Middle frontal gyrus (tissue), 1 donor: ENCODE data around the gene AKR1A1.
A peak's percentile ranks its signal among the peaks of the same experiment; 100 is the strongest.
"Not testable (repeated sequence)": the region's sequence is repeated elsewhere in the genome, so short reads cannot be mapped to it uniquely, and the experiment has no call there.

ENCODE experiments used
- DNase-seq: peaks from one replicate; pipeline ENCODE4 v3.0.0-alpha.2; 2015; ENCODE audit warnings: low spot score; ENCODE audit errors: extremely low spot score

Gene AKR1A1

DNA sequence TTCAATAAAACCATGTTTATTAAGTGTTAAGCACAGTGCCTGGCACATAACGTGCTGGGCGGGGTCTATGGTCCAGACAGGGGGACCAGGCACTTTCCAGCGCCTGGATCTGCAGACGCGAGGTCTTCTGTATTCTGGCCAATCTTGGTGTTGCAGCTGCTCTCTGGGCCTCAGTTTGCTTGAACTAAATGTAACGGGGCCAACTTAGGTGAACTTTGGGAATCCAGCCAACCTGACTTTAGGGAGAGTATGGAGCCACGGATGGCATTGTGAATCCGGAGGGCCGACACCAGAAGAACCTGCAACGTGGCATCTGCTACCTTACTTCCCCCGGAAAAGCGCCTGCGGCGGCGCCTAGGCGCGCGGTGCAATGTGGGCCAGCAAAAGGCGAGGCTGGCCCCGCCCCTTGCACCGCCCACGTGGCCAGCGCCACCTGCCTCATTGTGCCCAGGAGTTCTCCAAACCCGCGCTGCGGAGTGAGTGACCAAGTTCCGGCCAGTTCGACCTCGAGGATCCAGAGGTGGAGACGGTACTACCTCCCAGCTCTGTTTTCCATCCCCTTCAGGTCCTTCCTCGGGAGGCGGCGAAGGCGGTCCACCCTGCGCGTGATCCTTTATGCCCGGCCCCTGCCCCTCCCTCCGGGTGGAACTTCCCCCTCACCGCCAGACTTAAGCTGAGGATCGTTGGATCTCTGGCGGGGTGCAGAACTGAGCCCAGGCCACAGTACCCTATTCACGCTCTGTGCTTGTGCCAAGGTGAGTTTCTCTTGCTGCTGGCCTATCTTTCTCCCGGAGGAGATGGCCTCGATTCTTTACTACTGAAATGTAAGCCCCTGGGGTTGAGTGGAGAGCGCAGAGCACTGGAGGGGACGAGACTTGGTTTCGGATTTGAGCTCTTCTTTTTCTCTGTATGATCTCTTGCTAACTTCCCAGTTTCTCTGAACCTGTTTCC lies at the start of gene AKR1A1:
Gene AKR1A1 (plus strand): TSS at position 426 of the 951 bp plus-strand sequence. CDS start 10,969 bp downstream, outside the sequence.
- DNase-seq: peak; percentile 84

DNA sequence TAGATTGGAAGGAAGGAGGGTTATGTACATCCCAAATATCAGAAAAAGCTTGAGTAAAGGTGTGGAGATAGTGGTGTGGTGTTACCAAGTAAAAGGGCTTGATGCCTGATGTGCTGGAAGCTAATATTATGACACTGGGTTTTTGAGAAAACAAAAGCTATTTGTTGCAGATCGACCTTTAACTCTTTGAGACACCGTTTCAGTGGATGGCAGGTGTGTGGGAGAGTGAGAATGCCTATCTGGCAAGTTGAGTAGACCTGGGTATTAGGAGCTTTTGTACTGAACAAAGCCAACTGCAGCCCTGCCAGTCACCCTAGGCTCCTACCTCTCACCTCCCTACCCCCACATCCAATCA lies 49.1 kb upstream of the AKR1A1 start:
- DNase-seq: no peak

DNA sequence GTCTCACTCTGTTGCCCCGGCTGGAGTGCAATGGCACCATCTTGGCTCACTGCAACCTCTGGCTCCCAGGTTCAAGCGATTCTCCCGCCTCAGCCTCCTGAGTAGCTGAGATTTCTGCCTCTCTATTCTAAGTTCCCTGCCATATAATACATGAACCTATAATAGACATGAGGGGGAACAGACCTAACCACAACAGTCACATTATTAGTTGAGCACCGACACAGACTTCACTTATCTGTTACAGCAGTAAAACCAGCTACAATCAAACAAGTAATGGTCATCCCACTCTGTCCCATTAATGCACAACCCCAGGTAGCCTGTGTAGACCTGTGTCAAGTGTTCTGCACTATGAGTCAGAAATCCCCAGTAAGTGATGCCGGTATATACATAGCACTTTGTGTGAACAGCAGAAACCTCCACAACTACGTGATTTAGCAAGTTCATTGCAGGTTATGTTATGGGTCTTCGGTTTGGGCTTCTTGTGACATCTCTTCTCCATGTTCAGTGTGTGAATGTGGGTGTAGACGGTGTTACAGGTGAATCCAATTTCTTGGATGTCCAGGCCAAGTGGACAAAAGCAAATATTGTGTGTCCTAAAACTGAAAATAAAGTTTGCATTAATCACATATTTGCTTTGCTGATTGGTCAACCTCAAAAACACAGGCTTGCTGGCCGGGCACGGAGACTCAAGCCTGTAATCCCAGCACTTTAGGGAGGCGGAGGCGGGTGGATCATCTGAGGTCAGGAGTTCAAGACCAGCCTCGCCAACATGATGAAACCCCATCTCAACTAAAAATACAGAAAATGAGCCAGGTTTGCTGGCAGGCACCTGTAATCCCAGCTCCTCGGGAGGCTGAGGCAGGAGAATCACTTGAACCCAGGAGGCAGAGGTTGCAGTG lies 46.9 kb upstream of the AKR1A1 start:
- no peak for DNase-seq

DNA sequence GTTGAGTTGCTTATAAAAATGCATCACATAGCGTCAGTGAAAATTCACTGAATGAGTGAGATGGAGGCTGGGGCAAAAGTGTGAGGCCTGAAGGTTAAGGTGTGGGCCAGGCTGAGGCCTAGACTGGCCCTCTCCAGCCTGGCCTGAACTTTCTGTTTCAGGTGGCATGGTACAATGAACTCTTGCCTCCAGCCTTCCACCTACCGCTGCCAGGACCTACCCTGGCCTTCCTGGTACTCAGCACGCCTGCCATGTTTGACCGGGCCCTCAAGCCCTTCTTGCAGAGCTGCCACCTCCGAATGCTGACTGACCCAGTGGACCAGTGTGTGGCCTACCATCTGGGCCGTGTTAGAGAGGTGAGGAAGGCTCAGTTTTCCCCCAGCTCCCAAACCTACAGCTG lies 43.4 kb upstream of the AKR1A1 start:
- DNase-seq: no peak

DNA sequence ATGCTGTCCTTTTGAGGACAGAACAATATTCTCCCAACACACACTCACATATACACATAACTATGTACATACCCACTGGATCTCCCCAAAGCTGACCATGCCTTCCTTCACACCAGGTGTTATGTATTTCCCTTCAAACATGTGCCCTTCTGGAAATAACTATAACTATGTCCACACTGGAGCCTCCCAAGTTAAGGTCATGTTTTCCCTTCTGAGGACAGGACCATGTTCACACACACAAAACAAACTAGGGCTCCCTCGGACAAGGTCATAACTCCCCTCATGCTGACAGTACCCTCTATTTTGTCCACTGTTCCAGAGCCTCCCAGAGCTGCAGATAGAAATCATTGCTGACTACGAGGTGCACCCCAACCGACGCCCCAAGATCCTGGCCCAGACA lies 42.7 kb upstream of the AKR1A1 start:
- no peak for DNase-seq

DNA sequence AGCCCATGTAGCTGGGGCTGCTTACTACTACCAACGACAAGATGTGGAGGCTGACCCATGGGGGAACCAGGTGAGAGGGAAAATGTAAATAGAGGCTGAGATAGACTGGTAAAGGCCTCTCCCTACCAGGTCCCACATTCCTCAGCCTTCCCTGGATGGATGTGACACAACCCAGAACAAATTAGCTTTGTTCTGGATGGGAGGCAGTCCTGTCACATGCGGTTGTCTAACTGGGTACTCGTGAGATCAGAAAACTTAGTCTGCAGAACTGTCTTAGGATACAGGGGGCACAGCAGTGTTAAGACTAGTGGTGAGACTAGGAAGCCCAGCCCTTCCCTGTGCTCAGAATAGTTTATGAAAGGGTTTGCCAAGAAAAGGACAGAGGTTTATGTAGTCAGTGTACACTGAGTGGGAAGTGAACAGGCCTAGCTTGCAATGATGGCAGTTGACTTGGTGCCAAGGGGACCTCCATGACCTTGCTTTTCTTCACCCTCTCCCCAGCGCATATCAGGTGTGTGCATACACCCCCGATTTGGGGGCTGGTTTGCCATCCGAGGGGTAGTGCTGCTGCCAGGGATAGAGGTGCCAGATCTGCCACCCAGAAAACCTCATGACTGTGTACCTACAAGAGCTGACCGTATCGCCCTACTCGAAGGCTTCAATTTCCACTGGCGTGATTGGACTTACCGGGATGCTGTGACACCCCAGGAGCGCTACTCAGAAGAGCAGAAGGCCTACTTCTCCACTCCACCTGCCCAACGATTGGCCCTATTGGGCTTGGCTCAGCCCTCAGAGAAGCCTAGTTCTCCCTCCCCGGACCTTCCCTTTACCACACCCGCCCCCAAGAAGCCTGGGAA lies 42.1 kb upstream of the AKR1A1 start:
- no peak for DNase-seq

DNA sequence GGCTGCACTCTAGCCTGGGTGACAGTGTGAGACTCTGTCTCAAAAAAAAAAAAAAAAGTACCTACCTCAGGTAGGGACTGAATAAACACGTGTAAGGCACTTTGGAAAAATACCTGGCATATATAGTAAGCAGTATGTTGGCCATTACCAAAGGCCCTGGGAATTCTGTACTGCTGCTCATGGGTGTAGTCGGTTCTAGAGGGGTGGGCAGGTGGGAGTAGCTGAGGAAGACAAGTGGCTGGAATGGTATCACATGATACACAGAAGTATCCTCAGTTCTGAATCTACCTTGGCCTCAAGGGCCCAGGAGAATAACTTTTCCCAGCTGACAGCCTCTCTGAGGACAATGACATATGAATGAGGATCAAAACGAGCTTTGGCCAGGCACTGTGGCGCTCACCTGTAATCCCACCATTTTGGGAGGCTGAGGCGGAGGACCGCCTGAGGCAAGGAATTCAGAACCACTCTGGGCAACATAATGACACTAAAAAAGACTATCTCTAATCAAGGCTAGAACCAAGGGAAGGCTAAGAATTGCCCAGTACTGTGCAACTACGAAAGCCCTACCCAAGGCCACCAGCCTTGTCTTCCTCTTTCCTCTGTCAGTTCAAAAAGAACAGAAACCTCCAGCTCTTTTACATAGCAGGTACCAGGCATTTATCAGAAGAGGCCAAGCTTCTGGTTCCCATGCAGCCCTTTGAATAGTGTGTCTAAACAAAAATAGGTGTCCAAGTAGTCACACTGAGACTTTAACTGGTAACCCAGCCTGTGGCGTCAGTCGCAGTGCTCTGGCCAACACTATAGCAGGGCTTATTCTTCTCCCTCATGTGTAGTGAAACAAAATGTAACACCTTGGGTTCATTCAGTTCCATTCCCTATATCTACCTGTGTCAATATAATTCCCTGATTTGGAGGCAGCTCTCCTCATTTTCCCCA lies 40.3 kb upstream of the AKR1A1 start:
- DNase-seq: no peak

DNA sequence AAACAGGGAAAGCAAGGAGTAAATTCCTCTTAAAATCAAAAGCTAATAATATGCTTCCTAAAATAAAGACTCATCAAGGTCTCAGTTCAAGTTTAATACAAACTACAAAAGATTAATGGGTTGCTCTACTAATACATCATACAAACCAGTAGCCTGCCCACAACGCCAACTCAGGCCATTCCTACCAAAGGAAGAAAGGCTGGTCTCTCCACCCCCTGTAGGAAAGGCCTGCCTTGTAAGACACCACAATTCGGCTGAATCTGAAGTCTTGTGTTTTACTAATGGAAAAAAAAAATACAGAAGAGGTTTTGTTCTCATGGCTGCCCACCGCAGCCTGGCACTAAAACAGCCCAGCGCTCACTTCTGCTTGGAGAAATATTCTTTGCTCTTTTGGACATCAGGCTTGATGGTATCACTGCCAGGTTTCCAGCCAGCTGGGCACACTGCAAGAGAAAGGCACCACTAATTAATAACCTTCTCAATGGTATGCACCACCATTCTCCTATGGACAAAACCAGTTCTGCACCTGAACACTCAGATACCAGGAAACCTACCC lies 39.6 kb upstream of the AKR1A1 start:
- no peak for DNase-seq

DNA sequence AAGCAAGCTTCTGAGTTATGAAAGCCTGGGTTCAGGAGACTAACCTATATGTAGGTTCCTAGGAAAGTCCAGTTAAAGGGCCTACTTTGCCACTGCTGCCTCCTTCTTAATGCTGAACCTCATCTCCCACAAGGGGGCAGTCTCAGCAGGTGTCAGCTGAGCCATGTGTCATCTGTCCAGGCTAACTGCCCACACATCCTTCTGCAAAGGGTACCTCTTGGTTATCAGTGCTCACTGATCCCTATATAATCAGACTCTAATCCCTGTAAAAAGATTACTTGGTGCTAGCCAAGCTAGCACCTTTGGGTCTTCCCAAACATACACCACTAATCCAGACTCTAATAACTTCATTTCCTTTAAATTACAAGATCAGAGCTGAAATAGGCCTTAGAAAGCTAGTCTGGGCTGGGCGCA lies 38.0 kb upstream of the AKR1A1 start:
- no peak for DNase-seq

DNA sequence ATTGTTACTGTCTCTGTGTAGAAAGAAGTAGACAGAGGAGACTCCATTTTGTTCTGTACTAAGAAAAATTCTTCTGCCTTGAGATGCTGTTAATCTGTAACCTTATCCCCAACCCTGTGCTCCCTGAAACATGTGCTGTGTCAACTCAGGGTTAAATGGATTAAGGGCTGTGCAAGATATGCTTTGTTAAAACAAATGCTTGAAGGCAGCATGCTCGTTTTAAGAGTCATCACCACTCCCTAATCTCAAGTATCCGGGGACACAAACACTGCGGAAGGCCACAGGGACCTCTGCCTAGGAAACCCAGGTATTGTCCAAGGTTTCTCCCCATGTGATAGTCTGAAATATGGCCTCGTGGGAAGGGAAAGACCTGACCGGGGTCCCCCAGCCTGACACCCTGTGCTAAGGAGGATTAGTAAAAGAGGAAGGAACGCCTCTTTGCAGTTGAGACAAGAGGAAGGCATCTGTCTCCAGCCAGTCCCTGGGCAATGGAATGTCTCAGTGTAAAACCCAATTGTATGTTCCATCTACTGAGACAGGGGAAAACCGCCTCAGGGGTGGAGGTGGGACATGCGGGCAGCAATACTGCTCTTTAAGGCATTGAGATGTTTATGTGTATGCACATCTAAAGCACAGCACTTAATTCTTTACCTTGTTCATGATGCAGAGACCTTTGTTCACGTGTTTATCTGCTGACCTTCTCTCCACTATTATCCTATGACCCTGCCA lies 36.9 kb upstream of the AKR1A1 start:
- not testable (repeated sequence) for DNase-seq

DNA sequence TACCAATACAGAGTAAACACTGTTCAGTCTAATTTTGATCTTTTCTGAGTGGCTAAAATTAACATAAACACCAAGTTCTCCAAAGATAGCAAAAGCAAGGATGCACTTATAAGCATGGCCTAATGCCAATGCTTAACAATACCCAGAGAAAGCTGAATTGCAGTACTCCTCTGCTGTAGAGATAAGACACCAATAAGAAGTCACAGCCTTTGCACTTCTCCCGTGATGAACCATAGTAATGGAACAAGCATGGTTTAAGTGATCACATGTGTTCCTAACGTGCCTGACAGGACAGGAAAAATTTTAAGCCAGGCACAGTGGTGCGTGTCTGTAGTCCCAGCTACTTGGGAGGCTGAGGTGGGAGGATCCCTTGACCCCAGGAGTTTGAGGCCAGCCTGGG lies 34.6 kb upstream of the AKR1A1 start:
- DNase-seq: no peak

DNA sequence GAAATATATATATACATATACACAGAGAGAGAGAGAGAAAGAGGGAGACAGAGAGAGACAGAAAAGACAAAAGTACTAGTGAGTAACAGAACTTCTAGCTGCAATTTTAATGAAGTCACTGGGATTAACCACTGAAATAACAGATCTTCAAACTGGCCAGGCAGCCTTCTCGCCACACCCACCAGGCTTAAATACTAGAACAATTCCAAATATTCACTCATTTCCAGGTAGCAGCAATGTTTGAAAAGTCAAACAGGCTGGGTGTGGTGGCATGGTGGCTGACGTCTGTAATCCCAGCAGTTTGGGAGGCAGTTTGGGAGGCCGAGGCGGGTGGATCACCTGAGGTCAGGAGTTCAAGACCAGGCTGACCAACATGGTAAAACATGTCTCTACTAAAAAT lies 34.2 kb upstream of the AKR1A1 start:
- DNase-seq: no peak

DNA sequence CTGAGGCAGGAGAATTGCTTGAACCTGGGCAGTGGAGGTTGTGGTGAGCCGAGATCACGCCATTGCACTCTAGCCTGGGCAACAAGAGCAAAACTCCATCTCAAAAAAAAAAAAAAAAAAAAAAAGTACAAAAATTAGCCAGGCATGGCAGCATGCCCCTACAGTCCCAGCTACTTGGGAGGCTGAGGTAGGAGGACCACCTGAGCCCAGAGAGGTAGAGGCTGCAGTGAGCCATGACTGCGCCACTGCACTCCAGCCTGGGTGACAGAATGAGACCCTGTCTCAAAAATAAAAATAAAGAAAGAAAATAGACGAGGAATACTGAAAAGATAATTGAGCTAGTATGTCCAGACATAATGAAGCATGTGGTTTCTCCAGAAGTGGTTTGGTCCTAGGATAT lies 32.3 kb upstream of the AKR1A1 start:
- not testable (repeated sequence) for DNase-seq

DNA sequence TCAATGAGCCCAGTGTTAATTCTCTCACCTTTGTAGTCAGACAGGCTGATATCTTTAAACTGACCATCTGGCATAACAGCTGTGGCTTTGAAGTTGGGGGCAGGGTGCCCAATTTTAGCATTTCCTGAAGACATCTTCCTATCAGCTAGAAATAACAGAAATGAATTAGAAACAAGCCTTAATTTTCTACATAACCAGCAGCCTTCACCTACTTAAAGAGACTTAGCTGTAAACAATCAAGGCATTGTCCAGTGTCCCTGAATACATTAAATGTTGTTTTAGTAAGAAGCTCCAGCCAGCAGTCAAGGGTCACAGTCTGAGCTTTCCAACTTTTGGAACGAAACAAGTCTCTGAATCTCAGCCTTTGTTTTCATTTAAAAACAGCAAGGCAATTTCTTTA lies 31.7 kb upstream of the AKR1A1 start:
- no peak for DNase-seq

DNA sequence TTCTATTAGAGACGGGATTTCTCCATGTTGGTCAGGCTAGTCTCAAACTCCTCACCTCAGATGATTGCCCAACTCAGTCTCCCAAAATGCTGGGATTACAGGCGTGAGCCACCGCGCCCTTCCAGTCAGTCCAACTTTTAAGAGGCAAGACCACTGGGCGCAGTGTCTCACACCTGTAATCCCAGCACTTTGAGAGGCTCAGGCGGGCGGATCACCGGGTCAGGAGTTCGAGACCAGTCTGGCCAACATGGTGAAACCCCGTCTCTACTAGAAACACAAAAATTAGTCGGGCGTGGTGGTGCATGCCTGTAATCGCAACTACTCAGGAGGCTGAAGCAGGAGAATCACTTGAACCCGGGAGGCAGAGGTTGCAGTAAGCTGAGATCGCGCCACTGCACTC lies 30.9 kb upstream of the AKR1A1 start:
- not testable (repeated sequence) for DNase-seq

DNA sequence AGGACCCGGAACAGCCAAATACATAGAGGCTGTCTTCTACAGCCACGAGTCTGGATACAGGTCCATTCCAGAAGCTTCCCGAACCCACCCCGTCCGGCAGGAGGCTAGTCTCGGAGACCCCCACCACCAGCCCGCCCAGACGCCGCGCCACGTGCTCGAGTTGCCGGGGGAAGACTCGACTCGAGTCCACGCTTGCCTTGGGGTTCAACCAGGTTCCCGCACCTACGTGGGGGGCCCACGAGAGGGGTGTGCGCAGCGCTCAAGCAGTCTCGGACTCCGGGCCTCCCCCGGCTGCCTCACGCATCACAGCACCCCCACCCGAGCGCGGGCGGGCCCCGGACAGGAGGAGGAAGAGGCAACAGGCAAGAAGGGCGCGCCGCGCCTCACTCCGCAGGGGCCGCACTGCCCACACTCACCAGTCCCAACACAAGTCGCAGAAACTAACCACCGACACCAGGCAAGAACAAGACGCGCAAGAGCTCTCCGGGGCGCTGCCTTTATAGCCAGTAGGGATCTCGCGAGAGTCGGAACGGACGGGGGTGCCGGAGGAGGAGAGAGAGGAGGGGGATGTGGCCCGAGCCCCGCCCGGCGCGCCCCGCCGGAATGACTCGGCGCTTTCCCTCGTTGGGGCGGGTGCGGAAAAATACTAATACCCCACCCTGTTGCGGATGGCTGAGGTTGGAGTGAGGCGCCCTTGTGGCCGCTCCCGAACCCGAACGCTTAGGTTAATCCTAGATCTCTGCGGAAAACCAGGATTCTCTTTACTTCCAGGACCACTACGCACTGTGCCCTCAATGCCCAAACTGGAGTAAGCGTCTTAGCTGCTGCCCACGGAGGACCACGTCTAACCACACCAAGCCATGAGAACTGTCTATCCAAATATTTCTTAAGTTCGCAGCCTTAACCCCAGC lies 29.0 kb upstream of the AKR1A1 start, which contains the start of gene PRDX1:
Gene PRDX1 (minus strand): TSS at position 472 of the 911 bp plus-strand sequence. CDS start 2,841 bp downstream, outside the sequence.
- DNase-seq: peak; percentile 93

DNA sequence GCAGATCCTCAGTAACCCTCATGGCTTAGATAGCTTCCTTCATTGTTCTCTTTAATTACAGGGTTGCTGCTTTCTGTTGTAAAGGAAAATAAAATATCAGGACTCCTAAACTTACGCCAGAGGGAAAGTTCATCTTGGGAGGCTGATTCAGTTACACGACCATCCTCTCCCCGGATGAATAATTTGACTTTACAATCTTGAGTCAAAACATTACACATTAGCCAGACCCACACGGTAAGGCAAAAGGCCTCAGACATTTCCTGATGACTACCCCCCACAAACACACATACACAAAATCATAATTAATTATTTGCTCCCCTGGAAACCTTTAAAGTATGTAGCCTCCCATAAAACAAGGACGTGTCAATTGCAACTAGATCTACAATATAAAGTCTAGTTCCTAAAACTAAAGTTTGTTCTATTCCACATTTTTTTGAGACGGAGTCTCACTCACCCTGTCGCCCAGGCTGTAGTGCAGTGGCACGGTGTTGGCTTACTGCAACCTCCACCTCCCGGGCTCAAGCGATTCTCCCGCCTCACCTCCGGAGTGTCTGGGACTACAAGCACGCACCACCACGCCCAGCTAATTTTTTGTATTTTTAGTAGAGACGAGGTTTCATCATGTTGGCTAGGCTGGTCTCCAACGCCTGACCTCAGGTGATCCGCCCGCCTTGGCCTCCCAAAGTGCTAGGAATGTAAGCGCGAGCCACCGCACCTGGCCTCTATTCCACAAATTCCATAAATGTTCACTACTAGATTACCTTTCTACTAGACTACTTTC lies 28.1 kb upstream of the AKR1A1 start:
- no peak for DNase-seq
